ENCODE measurements around the gene SCMH1.

DNA sequence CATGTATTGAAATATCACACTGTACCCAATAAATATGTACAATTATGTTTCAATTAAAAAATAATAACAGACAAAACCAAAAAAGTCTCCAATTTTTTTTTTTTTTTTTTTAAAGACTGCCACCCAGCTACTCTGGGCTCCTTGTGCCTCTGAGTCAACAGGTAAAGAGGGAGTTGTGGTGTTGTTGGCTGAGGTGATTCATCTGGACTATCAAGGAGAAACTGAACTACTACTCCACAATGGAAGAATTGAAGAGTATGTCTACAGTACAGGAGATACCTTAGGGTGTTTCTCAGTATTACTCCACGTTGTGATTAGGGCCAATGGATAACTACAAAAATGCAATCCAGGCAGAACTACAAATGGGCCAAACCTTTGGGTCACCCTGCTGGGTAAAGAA, 67.9 kb downstream of the SCMH1 start:
- TF ChIP-seq EGR1 (IDR thresholded peaks at IDR 0.05) (no peak), FOXM1 (IDR thresholded peaks at IDR 0.05; ENCODE audit: borderline replicate concordance, low read depth) (no peak), RAD21 (IDR thresholded peaks at IDR 0.05; ENCODE audit: low read depth) (no peak), EP300 (IDR thresholded peaks at IDR 0.05; ENCODE audit: borderline replicate concordance) (no peak), CREB1 (IDR thresholded peaks at IDR 0.05; ENCODE audit: low read depth) (no peak), YY1 (IDR thresholded peaks at IDR 0.05; ENCODE audit: low read depth) (no peak), CEBPB (IDR thresholded peaks at IDR 0.05) (no peak), TAF1 (IDR thresholded peaks at IDR 0.05; ENCODE audit: low read depth) (no peak), TCF12 (IDR thresholded peaks at IDR 0.05; ENCODE audit: low read depth) (no peak), ZBTB7A (IDR thresholded peaks at IDR 0.05; ENCODE audit: low read depth) (no peak)
- TF ChIP-seq, protein P1, sequence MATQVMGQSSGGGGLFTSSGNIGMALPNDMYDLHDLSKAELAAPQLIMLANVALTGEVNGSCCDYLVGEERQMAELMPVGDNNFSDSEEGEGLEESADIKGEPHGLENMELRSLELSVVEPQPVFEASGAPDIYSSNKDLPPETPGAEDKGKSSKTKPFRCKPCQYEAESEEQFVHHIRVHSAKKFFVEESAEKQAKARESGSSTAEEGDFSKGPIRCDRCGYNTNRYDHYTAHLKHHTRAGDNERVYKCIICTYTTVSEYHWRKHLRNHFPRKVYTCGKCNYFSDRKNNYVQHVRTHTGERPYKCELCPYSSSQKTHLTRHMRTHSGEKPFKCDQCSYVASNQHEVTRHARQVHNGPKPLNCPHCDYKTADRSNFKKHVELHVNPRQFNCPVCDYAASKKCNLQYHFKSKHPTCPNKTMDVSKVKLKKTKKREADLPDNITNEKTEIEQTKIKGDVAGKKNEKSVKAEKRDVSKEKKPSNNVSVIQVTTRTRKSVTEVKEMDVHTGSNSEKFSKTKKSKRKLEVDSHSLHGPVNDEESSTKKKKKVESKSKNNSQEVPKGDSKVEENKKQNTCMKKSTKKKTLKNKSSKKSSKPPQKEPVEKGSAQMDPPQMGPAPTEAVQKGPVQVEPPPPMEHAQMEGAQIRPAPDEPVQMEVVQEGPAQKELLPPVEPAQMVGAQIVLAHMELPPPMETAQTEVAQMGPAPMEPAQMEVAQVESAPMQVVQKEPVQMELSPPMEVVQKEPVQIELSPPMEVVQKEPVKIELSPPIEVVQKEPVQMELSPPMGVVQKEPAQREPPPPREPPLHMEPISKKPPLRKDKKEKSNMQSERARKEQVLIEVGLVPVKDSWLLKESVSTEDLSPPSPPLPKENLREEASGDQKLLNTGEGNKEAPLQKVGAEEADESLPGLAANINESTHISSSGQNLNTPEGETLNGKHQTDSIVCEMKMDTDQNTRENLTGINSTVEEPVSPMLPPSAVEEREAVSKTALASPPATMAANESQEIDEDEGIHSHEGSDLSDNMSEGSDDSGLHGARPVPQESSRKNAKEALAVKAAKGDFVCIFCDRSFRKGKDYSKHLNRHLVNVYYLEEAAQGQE (IDR thresholded peaks at IDR 0.05; ENCODE audit: low read depth), result no peak
- TF ChIP-seq, protein P2, sequence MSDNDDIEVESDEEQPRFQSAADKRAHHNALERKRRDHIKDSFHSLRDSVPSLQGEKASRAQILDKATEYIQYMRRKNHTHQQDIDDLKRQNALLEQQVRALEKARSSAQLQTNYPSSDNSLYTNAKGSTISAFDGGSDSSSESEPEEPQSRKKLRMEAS (IDR thresholded peaks at IDR 0.05), result no peak
